Panc1 (cell line): Measurements from ENCODE around the gene CAPN2. TPM values are rescaled to one million over a fixed set of nuclear protein-coding genes. Genes with fewer than 3 reads are reported as not detected.

Experiments used
- ATAC-seq: fragments of 200-7000 bp; cut with Tn5 transposase; 2 replicates; pipeline ENCODE4 v1.9.1; 2020; ENCODE audit warnings: mild to moderate bottlenecking, moderate library complexity
- BruUV-seq: library from RNA; stranded (reverse); fragments of 400-500 nt; replicated peaks from 2 replicates; lab custom pipeline; 2021; lab: Mats Ljungman, UMichigan
- CTCF ChIA-PET: fragments of 300-600 bp; sonication (Branson Sonifier 250); formaldehyde crosslinking; loops from one replicate; lab custom pipeline; 2022; ENCODE audit warnings: antibody characterized with exemption; lab: Charles Lee
- POLR2A ChIA-PET: fragments of 300-600 bp; sonication (Branson Sonifier 250); formaldehyde crosslinking; loops from one replicate; lab custom pipeline; 2022; ENCODE audit warnings: antibody characterized with exemption; lab: Charles Lee
- DNase-seq: peaks from one replicate; pipeline ENCODE4 v3.0.0-alpha.2; 2010; ENCODE audit warnings: low read depth, low spot score
- H3K27ac ChIP-seq: 2 replicates; pipeline ENCODE4 v1.5.1; 2011; ENCODE audit warnings: mild to moderate bottlenecking, low read length, inconsistent platforms
- H3K27me3 ChIP-seq: fragments of 200-500 bp; sonication (Bioruptor generic); 2 replicates; pipeline ENCODE4 v1.6.0; 2014; ENCODE audit warnings: low read length, inconsistent platforms; ENCODE audit not compliant: control insufficient read depth, insufficient read depth
- H3K36me3 ChIP-seq: fragments of 200-500 bp; sonication (Bioruptor generic); 2 replicates; pipeline ENCODE4 v1.5.1; 2014; ENCODE audit warnings: inconsistent platforms, mild to moderate bottlenecking, low read length, moderate library complexity; ENCODE audit not compliant: control insufficient read depth, insufficient read depth
- H3K4me1 ChIP-seq: 2 replicates; pipeline ENCODE4 v1.5.1; 2011; ENCODE audit warnings: inconsistent platforms, mild to moderate bottlenecking, low read length, moderate library complexity; ENCODE audit not compliant: control insufficient read depth, insufficient read depth
- H3K4me3 ChIP-seq, 2 experiments: 2 replicates each; pipeline ENCODE4 v1.5.1; 2011 to 2012; ENCODE audit warnings: low read depth in 2 of 2, low read length in 2 of 2, mild to moderate bottlenecking in 2 of 2, inconsistent platforms in 1 of 2, moderate library complexity in 1 of 2
- H3K9me3 ChIP-seq: fragments of 200-500 bp; sonication (Bioruptor generic); 2 replicates; pipeline ENCODE4 v1.5.1; 2014; ENCODE audit warnings: low read depth, mild to moderate bottlenecking, inconsistent platforms, low read length, moderate library complexity; ENCODE audit not compliant: control insufficient read depth, insufficient read depth
- POLR2AphosphoS5 ChIP-seq: IDR thresholded peaks from 2 replicates; pipeline ENCODE4 v1.6.1; 2012; ENCODE audit warnings: mild to moderate bottlenecking, low read depth, low read length, moderate library complexity
- REST ChIP-seq, 2 experiments: IDR thresholded peaks; 2 replicates each; pipeline ENCODE4 v1.6.1; 2011 to 2012; ENCODE audit warnings: low read depth in 2 of 2, control low read depth in 1 of 2, low read length in 1 of 2, mild to moderate bottlenecking in 1 of 2, moderate library complexity in 1 of 2; ENCODE audit not compliant: insufficient read depth in 1 of 2
- SIN3A ChIP-seq: IDR thresholded peaks from 2 replicates; pipeline ENCODE4 v1.6.1; 2012; ENCODE audit warnings: low read depth, mild to moderate bottlenecking, low read length, moderate library complexity, borderline replicate concordance; ENCODE audit not compliant: insufficient read depth
- TCF7L2 ChIP-seq: IDR thresholded peaks from 2 replicates; pipeline ENCODE4 v1.6.1; 2011; ENCODE audit warnings: mild to moderate bottlenecking, low read depth, low read length, inconsistent platforms
- in situ Hi-C: cut with HindIII; loops from 2 replicates; pipeline ENCODE4 v1.10.0; 2016; ENCODE audit warnings: low sequenced_read_pairs, low pct_unique_long_range_greater_than_20kb
- intact Hi-C: fragments of 100-400 bp; cut with micrococcal nuclease; formaldehyde crosslinking; loops from one replicate; pipeline ENCODE4 v1.10.0; 2022; ENCODE audit not compliant: unreplicated experiment
- total RNA-seq: library from RNA; stranded (reverse); gene quantifications from one replicate; pipeline ENCODE4 v1.2.1, GENCODE V29; 2021; ENCODE audit not compliant: unreplicated experiment

Gene CAPN2
- total RNA-seq, 1 experiment from 2014 or later: 171 TPM

- BruUV-seq: no TSS peak
- peaks cover 51% of the 10 kb centered on the region for H3K4me1 ChIP-seq
- H3K9me3 ChIP-seq: no peaks in the 10 kb centered on the region
- no peaks in the 10 kb centered on the region for H3K27me3 ChIP-seq
- intact Hi-C loops: no loop called here
- peak overlapping the region; percentile 80 for H3K27ac ChIP-seq
- TF ChIP-seq TCF7L2: no peak
- ChIA-PET CTCF (no interaction called here), POLR2A (no interaction called here)
- no peak for ATAC-seq
- in situ Hi-C loops: no loop called here
- DNase-seq: no peak
- H3K36me3 ChIP-seq: peaks cover 20% of the 10 kb centered on the region; the same call in 1 of the 2 replicates
- H3K4me3 ChIP-seq: no peak overlapping the region
Observed at GRCh38 chr1:223775711-223776074, 63.4 kb downstream of the CAPN2 start.

GRCh38 chr1:223776075-223776814 is 63.9 kb downstream of the CAPN2 start:
- ATAC-seq (peak; percentile 85), DNase-seq (peak; percentile 93)
- Histone ChIP-seq H3K9me3 (no peaks in the 10 kb centered on the region), H3K27ac (peak overlapping the region; percentile 80), H3K4me1 (peaks cover 47% of the 10 kb centered on the region), H3K27me3 (no peaks in the 10 kb centered on the region), H3K4me3 (no peak overlapping the region), H3K36me3 (peaks cover 22% of the 10 kb centered on the region; the same call in 1 of the 2 replicates)
- in situ Hi-C loops (no loop called here), intact Hi-C loops (no loop called here)
- BruUV-seq: no TSS peak
- POLR2A ChIA-PET: interaction anchor here (0.6 kb wide), 1 partner anchor 56 kb away, joined by 3 read pairs; no protein-coding TSS in a partner anchor
- CTCF ChIA-PET: no interaction called here
- TF ChIP-seq SIN3A (no peak), REST (IDR thresholded peaks at IDR 0.05; ENCODE audit: insufficient read depth in 1 of 2, low read depth in 2 of 2, low read length in 1 of 2) (peak; percentile 51 to 62; a peak in 3 of 4 replicates), POLR2AphosphoS5 (peak; percentile 22; the same call in 1 of the 2 replicates)

- intact Hi-C loops (no loop called here), in situ Hi-C loops (no loop called here)
- ChIA-PET POLR2A (no interaction called here), CTCF (no interaction called here)
- Histone ChIP-seq H3K36me3 (peaks cover 23% of the 10 kb centered on the region; the same call in 1 of the 2 replicates), H3K4me3 (no peak overlapping the region), H3K27me3 (no peaks in the 10 kb centered on the region), H3K27ac (peak overlapping the region; percentile 80), H3K4me1 (peaks cover 40% of the 10 kb centered on the region), H3K9me3 (no peaks in the 10 kb centered on the region)
- TF ChIP-seq POLR2AphosphoS5: peak; percentile 43
- TF ChIP-seq TCF7L2: no peak
- BruUV-seq: no TSS peak
- peak; percentile 45 for ATAC-seq
- no peak for DNase-seq
Observed at GRCh38 chr1:223776826-223777454, 64.6 kb downstream of the CAPN2 start.
